Natural killer cell treated with Interleukin-12 subunit alpha and Interleukin-12 subunit beta and Interleukin-15 and Interleukin-18, amount 100 ng/mL, for 72 hours (primary cell): ENCODE data around the gene MAP3K14. TPM values are rescaled to one million over a fixed set of nuclear protein-coding genes. Genes with fewer than 3 reads are reported as not detected.
A peak's percentile ranks its signal among the peaks of the same experiment; 100 is the strongest.

Experiments used
- ATAC-seq, 2 donors: fragments of 150-1000 bp; cut with Tn5 transposase in 1 of 2; sonication (Bioruptor Pico), chemical (Tn5 transposase) in 1 of 2; 2 replicates each; pipeline ENCODE4 v1.10.0; 2021
- DNase-seq: peaks from one replicate; pipeline ENCODE4 v3.0.0; 2022; ENCODE audit warnings: low spot score
- H3K27ac Mint-ChIP-seq, 2 donors: 1 replicate in 1 of 2; 2 replicates in 1 of 2; pipeline ENCODE4 v1.8.0; 2022; ENCODE audit warnings: mixed read lengths in 2 of 2, mild to moderate bottlenecking in 1 of 2, moderate library complexity in 1 of 2
- H3K27me3 Mint-ChIP-seq, 2 donors: 1 replicate in 1 of 2; 2 replicates in 1 of 2; pipeline ENCODE4 v1.8.0; 2022; ENCODE audit warnings: mixed read lengths in 2 of 2
- H3K36me3 Mint-ChIP-seq: one replicate; pipeline ENCODE4 v1.8.0; 2022; ENCODE audit warnings: mixed read lengths
- H3K4me1 Mint-ChIP-seq, 2 donors: 1 replicate in 1 of 2; 2 replicates in 1 of 2; pipeline ENCODE4 v1.8.0; 2022; ENCODE audit warnings: low read depth in 2 of 2, mixed read lengths in 2 of 2, mild to moderate bottlenecking in 1 of 2
- H3K4me3 Mint-ChIP-seq: one replicate; pipeline ENCODE4 v1.8.0; 2022; ENCODE audit warnings: mixed read lengths
- H3K9me3 Mint-ChIP-seq: 2 replicates; pipeline ENCODE4 v1.8.0; 2022; ENCODE audit warnings: mixed read lengths
- total RNA-seq, 2 donors: library from RNA; stranded (reverse); gene quantifications; one replicate each; pipeline ENCODE4 v1.2.3, GENCODE V29; 2022

Gene MAP3K14
- total RNA-seq, 2 donors from 2014 or later: 65.9 to 75.4 TPM

DNA sequence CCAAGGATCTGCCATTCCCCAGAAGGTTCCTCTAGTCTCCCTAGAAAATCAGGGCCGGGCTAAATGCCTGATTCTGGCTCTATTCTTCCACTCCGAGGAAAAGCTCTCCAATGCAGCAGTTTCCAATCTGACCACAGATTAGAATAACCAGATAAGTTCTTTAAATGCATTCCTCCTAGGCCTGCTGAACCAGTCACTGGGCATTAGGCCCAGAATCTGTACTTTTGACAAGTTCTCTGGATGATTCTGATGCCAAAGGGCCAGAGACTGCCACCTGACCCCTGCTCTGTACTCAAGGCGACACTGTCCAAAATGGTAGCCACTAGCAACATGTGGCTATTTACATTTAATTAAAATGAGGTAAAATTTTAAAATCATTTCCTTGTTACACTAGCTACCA is 22.3 kb downstream of the MAP3K14 start:
- Mint-ChIP-seq H3K4me3 (no peak overlapping the region), H3K27me3 (no peaks in the 10 kb centered on the region), H3K36me3 (peaks cover 11% of the 10 kb centered on the region), H3K9me3 (no peaks in the 10 kb centered on the region), H3K27ac (peak overlapping the region; percentile 68 to 97), H3K4me1 (peaks cover 78 to 81% of the 10 kb centered on the region in 2 donors)
- no peak for ATAC-seq
- no peak for DNase-seq

DNA sequence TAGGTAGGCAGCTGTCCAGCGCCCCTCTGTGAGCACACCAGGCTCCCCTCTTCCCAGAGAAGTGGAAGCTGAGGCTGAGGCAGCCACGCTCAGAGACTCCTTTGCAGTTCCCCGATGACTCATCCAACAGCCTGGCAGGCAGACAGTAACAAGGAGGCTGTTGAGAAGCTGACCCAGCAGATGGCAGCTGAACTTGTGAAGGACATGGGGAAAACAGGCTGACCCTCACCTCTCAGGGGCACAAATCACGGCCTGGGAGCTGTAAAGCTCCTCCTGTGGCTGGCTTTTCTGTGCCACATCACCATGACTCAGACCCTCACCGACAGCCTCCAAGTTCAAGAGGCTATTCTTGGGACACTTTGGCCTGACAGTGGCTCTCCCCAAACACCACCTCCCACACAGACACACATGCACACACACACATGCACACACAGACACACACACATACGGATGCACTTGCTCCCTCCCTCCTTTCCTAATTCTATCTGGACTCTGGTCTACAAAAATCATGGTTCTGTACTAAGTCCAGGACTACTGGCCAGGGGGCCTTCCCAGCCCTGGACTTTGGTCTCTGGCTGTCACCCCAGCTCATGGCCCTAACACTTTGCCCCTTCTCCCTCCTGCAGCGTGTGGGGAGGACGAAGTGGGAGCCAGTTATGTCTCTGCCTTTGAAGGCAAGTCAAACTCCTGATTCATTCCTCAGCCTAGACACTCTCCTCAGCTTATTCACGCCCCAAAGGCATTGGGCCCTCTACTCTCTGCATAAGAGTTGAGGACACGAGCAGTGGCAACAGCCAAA is 23.2 kb downstream of the MAP3K14 start:
- ATAC-seq (peak; percentile 71 to 88), DNase-seq (no peak)
- Mint-ChIP-seq H3K27ac (peak overlapping the region; percentile 68 to 97), H3K4me3 (peak overlapping the region; percentile 62), H3K9me3 (no peaks in the 10 kb centered on the region), H3K4me1 (peaks cover 72 to 73% of the 10 kb centered on the region in 2 donors), H3K27me3 (no peaks in the 10 kb centered on the region), H3K36me3 (peaks cover 10% of the 10 kb centered on the region)

DNA sequence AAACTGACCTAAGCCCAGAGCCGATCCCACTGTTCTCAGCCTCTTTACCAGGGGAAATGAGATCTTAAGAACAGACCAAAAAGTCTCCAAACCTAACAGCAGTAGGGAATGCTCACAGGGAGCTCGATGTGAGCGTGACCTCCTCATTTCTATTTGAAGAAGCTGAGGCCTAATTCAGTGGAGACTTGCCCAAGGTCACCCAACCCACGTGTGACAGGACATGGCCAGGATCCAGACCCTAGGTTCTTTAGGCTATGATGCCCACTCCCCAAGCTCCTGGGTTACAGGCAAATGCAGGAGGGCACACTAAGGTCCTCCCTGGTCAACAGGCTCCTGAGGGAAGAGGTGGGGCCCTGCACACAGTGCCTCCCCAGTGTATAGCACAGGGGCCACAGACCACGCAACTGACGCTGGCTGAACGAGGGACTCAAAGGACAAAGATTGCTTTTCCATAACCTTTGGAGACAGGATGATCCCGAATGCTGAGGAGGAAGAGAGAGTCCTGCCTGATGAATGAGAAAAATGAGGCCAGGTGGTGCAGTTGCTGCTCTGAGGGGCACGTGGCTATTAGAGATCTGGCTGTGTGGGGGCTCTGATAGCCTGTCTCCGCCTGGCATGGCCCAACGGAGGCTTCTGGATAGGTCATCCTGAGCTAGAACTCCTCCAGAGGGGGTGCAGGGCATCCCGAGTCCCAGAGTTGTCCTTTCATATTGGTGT is 24.0 kb downstream of the MAP3K14 start:
- no peak for DNase-seq
- Mint-ChIP-seq H3K4me3 (peak overlapping the region; percentile 62), H3K4me1 (peaks cover 65 to 66% of the 10 kb centered on the region in 2 donors), H3K9me3 (no peaks in the 10 kb centered on the region), H3K36me3 (peaks cover 6% of the 10 kb centered on the region), H3K27me3 (no peaks in the 10 kb centered on the region), H3K27ac (peak overlapping the region; percentile 68 to 97)
- no peak for ATAC-seq

DNA sequence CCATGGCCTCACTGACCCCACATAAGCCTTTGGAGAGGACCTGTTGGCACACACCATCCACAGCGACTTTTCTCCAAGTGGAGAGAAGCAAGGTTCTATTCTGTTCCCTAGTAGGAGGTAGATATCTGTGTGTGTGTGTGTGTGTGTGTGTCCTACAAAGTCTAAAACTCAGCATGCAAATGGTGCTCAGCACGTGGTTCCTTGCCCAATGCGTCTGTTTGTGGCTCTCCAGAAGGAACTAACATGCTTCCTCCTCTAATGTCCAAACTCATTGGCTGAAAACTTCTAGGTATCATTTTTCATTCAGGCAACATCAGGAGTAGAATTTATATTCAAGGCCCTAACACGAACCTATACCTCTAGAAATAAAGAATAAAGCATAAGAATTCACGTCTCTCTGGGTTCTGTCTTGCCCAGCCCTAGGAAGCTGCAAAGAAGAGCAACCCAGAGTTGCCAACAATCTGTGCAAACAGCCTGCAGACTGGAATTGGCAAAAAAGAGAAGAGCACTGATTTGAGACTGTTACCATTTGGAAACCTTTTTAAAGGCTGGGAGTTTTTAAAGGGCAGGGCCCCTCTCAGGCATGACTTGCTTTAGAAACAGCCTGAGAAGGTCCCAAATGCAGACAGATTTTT is 25.5 kb downstream of the MAP3K14 start:
- Mint-ChIP-seq H3K27ac (peak overlapping the region; percentile 64 to 82), H3K36me3 (peaks cover 10% of the 10 kb centered on the region), H3K9me3 (no peaks in the 10 kb centered on the region), H3K4me1 (peaks cover 50 to 54% of the 10 kb centered on the region in 2 donors), H3K27me3 (no peaks in the 10 kb centered on the region), H3K4me3 (no peak overlapping the region)
- DNase-seq (no peak), ATAC-seq (no peak)

DNA sequence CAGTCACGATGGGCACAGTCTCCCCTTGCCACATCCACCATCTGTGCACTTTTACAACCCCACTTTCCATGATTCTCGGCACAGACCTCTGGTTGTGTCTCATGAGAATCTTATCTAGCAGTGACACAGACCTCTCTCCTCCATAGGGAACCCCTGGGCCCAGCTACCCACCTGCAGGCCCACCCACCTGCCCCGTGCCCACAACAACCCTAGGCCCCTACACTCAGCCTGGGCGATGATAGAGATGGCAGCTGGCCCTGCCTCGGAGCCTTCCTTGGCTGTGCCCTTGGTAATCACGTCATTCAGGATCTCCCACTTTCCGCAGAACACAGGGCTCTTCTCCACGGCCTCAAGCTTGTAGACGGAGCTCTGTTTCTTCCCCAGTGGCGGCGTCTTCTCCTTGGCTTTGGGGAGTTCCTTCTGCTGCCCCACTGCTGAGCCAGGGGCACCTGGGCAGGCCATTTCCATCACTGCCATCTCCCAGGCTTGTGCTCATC is 26.5 kb downstream of the MAP3K14 start:
- Mint-ChIP-seq H3K27me3 (no peaks in the 10 kb centered on the region), H3K36me3 (peaks cover 10% of the 10 kb centered on the region), H3K9me3 (no peaks in the 10 kb centered on the region), H3K27ac (peak overlapping the region; percentile 64 to 82), H3K4me3 (no peak overlapping the region), H3K4me1 (peaks cover 40 to 47% of the 10 kb centered on the region in 2 donors)
- DNase-seq (no peak), ATAC-seq (no peak)

DNA sequence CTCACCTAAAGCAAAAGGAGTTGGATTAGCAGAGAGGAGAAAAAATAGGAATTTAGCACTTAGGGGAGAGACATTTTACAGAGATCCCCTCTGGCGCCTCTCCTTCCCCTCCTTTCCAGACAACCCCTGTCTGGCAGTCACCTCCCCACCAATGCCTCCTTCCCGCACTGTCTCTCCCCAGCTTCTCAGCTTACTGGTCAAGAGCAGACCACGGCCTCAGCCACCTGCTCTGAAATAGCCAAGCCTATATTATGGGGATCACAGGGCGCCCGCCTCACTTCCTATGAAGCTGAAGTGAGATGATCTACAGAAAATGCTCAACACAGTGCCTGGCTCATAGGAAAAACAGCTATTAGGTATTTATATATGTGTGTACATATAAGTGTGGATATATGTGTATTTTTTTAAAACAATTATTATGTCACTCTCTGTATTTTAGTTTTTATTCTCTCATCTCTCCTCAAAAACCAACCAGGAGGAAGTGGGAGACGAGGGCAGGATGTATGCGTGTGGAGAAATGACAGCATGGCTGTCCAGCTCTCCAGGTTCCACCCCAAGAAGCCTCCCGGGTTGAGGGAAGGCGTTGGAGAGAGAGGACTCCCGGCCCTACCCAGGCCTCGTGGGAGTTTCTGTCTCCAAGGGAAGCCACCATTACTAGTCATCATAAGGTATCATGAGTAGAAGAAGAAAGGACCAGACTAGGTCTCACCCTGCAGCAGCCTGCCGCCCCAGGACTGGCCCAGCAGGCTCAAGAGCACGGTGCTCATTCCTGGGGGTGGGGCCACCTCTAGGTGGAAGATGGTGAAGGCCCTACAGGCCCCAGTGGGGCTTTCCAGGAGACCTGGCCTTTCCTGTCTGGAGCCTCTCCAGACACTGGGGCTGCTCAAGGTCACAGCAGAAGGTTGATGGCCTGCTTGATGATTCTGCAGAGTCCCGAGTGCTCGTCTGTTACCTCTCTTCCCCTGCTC is 27.2 kb downstream of the MAP3K14 start:
- ATAC-seq (no peak), DNase-seq (no peak)
- peak overlapping the region; percentile 64 to 82 for H3K27ac Mint-ChIP-seq
- H3K4me3 Mint-ChIP-seq: no peak overlapping the region
- H3K9me3 Mint-ChIP-seq: no peaks in the 10 kb centered on the region
- peaks cover 41 to 44% of the 10 kb centered on the region in 2 donors for H3K4me1 Mint-ChIP-seq
- H3K27me3 Mint-ChIP-seq: no peaks in the 10 kb centered on the region
- peaks cover 14% of the 10 kb centered on the region for H3K36me3 Mint-ChIP-seq

DNA sequence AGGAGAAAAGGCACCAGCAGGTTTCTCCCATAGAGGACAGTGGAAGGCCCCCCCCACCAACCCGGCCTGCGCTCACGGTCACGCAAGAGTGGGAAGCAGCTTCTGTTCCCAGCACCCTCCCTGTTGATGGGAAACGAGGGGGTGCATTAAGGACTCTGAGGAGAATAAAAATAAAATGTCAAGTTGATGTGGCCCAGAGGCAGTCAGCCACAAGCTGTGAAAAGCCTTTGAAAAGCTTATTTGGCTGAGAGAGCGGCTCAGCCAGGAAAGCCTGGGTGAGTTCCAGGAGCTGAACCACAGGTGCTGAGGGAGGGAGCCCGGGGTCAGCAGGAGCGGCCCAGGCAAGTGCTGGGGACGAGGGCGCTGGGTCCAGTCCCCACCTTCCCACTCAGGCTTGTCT is 28.0 kb downstream of the MAP3K14 start:
- no peak overlapping the region for H3K4me3 Mint-ChIP-seq
- H3K36me3 Mint-ChIP-seq: peaks cover 19% of the 10 kb centered on the region
- DNase-seq (no peak), ATAC-seq (no peak)
- peaks cover 40 to 44% of the 10 kb centered on the region in 2 donors for H3K4me1 Mint-ChIP-seq
- H3K27me3 Mint-ChIP-seq: no peaks in the 10 kb centered on the region
- no peaks in the 10 kb centered on the region for H3K9me3 Mint-ChIP-seq
- peak overlapping the region in 1 of 2 donors; percentile 53 for H3K27ac Mint-ChIP-seq

DNA sequence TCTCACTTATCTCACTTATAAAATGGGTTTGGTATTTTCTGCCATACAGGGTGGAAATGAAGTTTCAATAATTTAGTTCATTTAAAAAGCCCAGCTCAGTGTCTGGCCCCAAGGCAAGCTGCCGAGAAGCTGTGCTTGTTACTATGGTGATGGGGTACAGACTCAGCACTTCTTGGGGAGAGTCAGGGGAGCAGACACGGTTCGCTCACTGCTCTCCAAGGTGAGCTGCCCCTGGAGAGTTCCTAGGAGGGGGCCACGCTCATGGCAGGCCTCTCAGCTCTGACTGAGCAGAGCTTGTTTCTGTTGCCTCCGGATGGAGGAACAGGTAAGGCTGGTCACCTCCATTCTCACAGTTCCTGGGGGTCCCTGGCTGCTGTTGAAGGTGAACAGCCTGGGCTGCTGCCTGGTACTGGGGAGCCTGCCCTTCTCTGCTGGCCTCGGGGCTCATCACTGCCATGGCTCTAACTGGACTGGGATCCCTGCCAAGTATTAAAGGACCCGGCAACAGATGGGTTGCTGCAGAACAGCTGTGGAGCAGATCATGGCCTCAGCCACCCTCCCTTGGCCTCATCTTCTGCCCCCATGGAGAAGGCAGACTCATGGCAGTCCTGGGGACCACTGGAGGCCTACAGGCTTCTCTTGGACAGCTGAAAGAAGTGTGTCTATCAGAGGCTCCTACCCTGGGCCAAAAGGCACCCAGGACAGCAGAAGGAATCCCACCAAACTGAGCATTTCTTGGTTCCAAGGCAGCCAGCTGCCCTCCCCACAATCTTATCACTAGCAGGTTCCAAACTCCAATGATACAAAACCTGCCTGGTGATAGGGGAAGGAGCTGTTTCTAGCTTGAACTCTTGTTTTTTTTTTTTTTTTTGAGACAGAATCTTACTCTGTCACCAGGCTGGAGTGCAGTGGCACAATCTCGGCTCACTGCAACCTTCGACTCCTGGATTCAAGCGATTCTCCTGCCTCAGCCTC is 29.0 kb downstream of the MAP3K14 start:
- Mint-ChIP-seq H3K36me3 (peaks cover 20% of the 10 kb centered on the region), H3K4me3 (no peak overlapping the region), H3K9me3 (no peaks in the 10 kb centered on the region), H3K27me3 (no peaks in the 10 kb centered on the region), H3K27ac (peak overlapping the region in 1 of 2 donors; percentile 37), H3K4me1 (peaks cover 33 to 38% of the 10 kb centered on the region in 2 donors)
- DNase-seq (no peak), ATAC-seq (no peak)

DNA sequence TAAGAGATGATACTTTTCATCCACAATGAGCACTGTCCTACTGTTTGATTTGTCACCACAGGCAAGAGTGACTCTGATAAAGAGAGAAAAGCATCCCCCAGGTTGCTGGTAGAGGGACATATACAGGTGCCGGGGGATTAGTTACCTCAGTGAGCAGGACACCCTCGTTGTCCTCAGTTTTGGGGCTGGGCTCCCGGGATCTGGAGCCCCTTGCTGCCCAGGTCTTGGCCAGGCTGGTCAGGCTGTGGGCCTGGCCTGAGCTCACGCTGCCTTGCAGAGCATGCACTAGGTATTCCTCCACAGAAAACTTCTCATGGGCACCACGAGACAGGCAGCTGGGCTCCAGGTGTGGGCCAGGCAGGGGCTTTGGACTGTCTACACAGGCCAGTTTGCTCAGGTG is 30.5 kb downstream of the MAP3K14 start:
- DNase-seq (no peak), ATAC-seq (no peak)
- no peaks in the 10 kb centered on the region for H3K9me3 Mint-ChIP-seq
- no peak overlapping the region for H3K27ac Mint-ChIP-seq
- no peaks in the 10 kb centered on the region for H3K27me3 Mint-ChIP-seq
- no peak overlapping the region for H3K4me3 Mint-ChIP-seq
- H3K36me3 Mint-ChIP-seq: peaks cover 20% of the 10 kb centered on the region
- peaks cover 29 to 31% of the 10 kb centered on the region in 2 donors for H3K4me1 Mint-ChIP-seq

DNA sequence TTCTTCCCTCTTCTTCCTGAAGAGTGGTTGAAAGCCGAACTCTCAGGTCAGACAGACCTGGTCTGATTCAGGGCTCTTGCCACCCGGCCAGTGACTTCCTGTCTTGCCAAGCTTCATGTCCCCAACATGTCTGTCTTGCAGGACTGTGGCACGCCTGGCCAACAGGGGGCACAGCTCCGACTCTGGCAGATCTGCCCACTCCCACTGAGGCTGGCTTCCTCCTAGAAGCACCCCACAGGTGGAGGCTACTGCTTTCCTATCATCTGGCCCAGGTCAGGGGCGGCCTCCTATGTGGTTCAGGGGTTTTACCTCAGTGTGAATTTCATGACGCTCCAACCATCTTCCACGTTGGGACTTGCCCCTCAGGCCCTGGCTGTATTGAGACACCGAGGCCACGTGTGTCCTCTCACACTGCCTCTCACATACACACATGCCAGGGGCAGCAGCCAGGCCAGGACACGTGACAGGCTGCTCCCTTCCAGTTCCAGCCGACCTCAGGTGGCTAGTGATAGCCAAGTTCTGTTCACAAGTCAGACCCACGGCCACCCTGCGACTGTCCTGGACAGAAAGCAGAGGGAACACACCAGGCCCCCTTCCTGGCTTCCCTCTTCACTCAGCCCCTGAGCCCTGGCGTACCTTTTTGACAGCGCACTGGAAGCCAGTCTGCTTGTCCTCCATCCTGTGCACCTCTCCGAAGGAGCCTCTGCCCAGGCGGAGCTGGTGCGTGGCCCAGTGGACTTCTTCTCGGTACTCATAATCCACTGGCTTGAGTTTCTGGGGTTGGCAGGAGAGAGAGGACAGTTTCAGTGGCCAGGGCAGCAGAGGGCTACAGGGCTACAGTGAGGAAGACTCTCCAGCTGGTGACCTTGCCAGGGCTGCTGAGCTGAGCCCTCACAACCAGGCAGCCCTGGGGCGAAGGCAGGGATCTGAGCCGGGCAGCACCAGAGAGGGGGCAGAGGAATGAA is 32.4 kb downstream of the MAP3K14 start:
- Mint-ChIP-seq H3K4me3 (no peak overlapping the region), H3K27me3 (no peaks in the 10 kb centered on the region), H3K4me1 (peaks cover 22 to 23% of the 10 kb centered on the region in 2 donors), H3K36me3 (peaks cover 14% of the 10 kb centered on the region), H3K27ac (peak overlapping the region; percentile 70 to 84), H3K9me3 (no peaks in the 10 kb centered on the region)
- peak; percentile 46 to 47 for ATAC-seq
- no peak for DNase-seq

DNA sequence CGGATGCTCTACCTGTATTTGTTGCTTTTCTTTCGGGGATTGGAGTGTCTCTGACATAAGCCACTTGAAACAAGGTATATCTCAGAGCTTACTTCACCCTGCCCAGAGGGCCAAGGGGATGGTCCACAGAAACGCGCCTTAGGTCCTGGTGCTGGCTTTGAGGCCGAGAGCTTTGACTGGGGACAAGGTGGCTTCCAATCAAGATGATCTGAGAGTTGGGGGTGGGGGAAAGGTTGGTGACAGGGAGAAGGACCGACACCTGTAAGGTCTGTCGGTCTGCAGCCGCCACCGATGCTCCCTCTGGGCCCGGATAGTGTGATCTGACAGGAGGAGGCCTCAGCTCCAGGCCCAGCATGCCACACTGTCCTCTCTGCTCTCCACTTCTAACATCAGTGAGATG is 33.1 kb downstream of the MAP3K14 start:
- H3K9me3 Mint-ChIP-seq: no peaks in the 10 kb centered on the region
- peak overlapping the region; percentile 70 to 84 for H3K27ac Mint-ChIP-seq
- peaks cover 22 to 23% of the 10 kb centered on the region in 2 donors for H3K4me1 Mint-ChIP-seq
- no peak for DNase-seq
- no peak for ATAC-seq
- H3K36me3 Mint-ChIP-seq: peaks cover 14% of the 10 kb centered on the region
- no peaks in the 10 kb centered on the region for H3K27me3 Mint-ChIP-seq
- no peak overlapping the region for H3K4me3 Mint-ChIP-seq
